Peyer's patch (tissue), 4 donors: ENCODE results near the gene CAV3. TPM values are rescaled to one million over a fixed set of nuclear protein-coding genes. Genes with fewer than 3 reads are reported as not detected.

Source experiments
- DNase-seq, 3 donors: peaks; one replicate each; pipeline ENCODE4 v3.0.0-alpha.2; 2017 to 2019
- H3K27ac ChIP-seq, 4 donors: fragments of 200-600 bp; sonication (generic); one replicate each; pipeline ENCODE4 v1.5.1; 2016 to 2019
- H3K27me3 ChIP-seq, 2 donors: fragments of 200-600 bp; sonication (generic); one replicate each; pipeline ENCODE4 v1.5.1; 2019
- H3K36me3 ChIP-seq, 3 donors: fragments of 200-600 bp; sonication (generic); one replicate each; pipeline ENCODE4 v1.5.1; 2016 to 2019
- H3K4me1 ChIP-seq, 4 donors: fragments of 200-600 bp; sonication (generic); one replicate each; pipeline ENCODE4 v1.5.1; 2016 to 2019
- H3K4me3 ChIP-seq, 4 donors: fragments of 200-600 bp; sonication (generic); 1 replicate in 3 of 4; 2 replicates in 1 of 4; pipeline ENCODE4 v1.5.1; 2016 to 2019; ENCODE audit warnings: mild to moderate bottlenecking in 1 of 4
- H3K9me3 ChIP-seq, 4 donors: fragments of 200-600 bp; sonication (generic); one replicate each; pipeline ENCODE4 v1.5.1; 2016 to 2019; ENCODE audit warnings: mild to moderate bottlenecking in 1 of 4
- CTCF ChIP-seq, 6 experiments: fragments of 450-650 bp in 4 of 6; fragments of 200-600 bp in 2 of 6; sonication (generic) in 1 of 6; IDR thresholded peaks; one replicate each; pipeline ENCODE4 v1.5.1; 2017 to 2019; ENCODE audit warnings: antibody characterized with exemption in 6 of 6, mild to moderate bottlenecking in 3 of 6, moderate library complexity in 1 of 6
- POLR2A ChIP-seq, 2 donors: fragments of 450-650 bp; IDR thresholded peaks; one replicate each; pipeline ENCODE4 v1.5.1; 2017; ENCODE audit warnings: antibody characterized with exemption in 2 of 2, mild to moderate bottlenecking in 2 of 2, moderate library complexity in 2 of 2
- total RNA-seq, 4 donors: library from RNA; depleted of rRNA; stranded (reverse); fragments of >200 nt; gene quantifications; one replicate each; pipeline ENCODE4 v1.1.0, GENCODE V29; 2016

Gene CAV3
- total RNA-seq, 4 donors from 2014 or later: not detected

GRCh38 chr3:8784676-8785435 is 51.3 kb downstream of the CAV3 start:
- no peak overlapping the region for H3K4me3 ChIP-seq
- no peaks in the 10 kb centered on the region for H3K4me1 ChIP-seq
- H3K27ac ChIP-seq: no peak overlapping the region
- no peaks in the 10 kb centered on the region for H3K27me3 ChIP-seq
- DNase-seq: no peak
- no peaks in the 10 kb centered on the region for H3K9me3 ChIP-seq
- TF ChIP-seq CTCF (IDR thresholded peaks at IDR 0.05): no peak
- TF ChIP-seq POLR2A (IDR thresholded peaks at IDR 0.05): no peak
- H3K36me3 ChIP-seq: no peaks in the 10 kb centered on the region

GRCh38 chr3:8790529-8790928 is 56.9 kb downstream of the CAV3 start:
- H3K27ac ChIP-seq: no peak overlapping the region
- DNase-seq: no peak
- H3K36me3 ChIP-seq: no peaks in the 10 kb centered on the region
- H3K27me3 ChIP-seq: no peaks in the 10 kb centered on the region
- no peaks in the 10 kb centered on the region for H3K4me1 ChIP-seq
- no peak overlapping the region for H3K4me3 ChIP-seq
- TF ChIP-seq POLR2A (IDR thresholded peaks at IDR 0.05): no peak
- TF ChIP-seq CTCF (IDR thresholded peaks at IDR 0.05): no peak
- H3K9me3 ChIP-seq: no peaks in the 10 kb centered on the region

- Histone ChIP-seq H3K36me3 (no peaks in the 10 kb centered on the region), H3K4me1 (no peaks in the 10 kb centered on the region), H3K9me3 (no peaks in the 10 kb centered on the region), H3K27me3 (no peaks in the 10 kb centered on the region), H3K4me3 (no peak overlapping the region), H3K27ac (no peak overlapping the region)
- TF ChIP-seq CTCF (IDR thresholded peaks at IDR 0.05): no peak
- no peak for TF ChIP-seq POLR2A (IDR thresholded peaks at IDR 0.05)
- DNase-seq: no peak
Observed at GRCh38 chr3:8793242-8793641, 59.6 kb downstream of the CAV3 start.

GRCh38 chr3:8794247-8794646 is 60.6 kb downstream of the CAV3 start:
- DNase-seq: no peak
- no peaks in the 10 kb centered on the region for H3K9me3 ChIP-seq
- H3K36me3 ChIP-seq: no peaks in the 10 kb centered on the region
- no peak overlapping the region for H3K27ac ChIP-seq
- no peak overlapping the region for H3K4me3 ChIP-seq
- H3K4me1 ChIP-seq: no peaks in the 10 kb centered on the region
- no peak for TF ChIP-seq CTCF (IDR thresholded peaks at IDR 0.05)
- TF ChIP-seq POLR2A (IDR thresholded peaks at IDR 0.05): no peak
- H3K27me3 ChIP-seq: no peaks in the 10 kb centered on the region

Other genes starting within 250 kb of the CAV3 start
- gene LMCD1, start 232.0 kb upstream of the CAV3 start, total RNA-seq: 10 to 100 TPM in 2 of 4 donors, 1 to 10 TPM in 2; 1.6 to 90.8 (median 12.3) TPM
- gene SSUH2, start 89.0 kb upstream of the CAV3 start, total RNA-seq: 10 to 100 TPM in 3 of 4 donors, 1 to 10 TPM in 1; 1.7 to 38.4 (median 21.6) TPM
- gene OXTR, start 35.8 kb downstream of the CAV3 start, total RNA-seq: under 1 TPM in 1 of 4 donors, not detected in 3; 0.27 TPM
- 10 to 100 TPM in 2 of 4 donors, 1 to 10 TPM in 2; 6.5 to 26.4 (median 10.3) TPM for gene RAD18, start 229.7 kb downstream of the CAV3 start, total RNA-seq